ENCODE results near the gene ANKRD2.
A peak's percentile ranks its signal among the peaks of the same experiment; 100 is the strongest.
"Not testable (repeated sequence)": the region's sequence is repeated elsewhere in the genome, so short reads cannot be mapped to it uniquely, and the experiment has no call there.

The ANKRD2 gene

GRCh38 chr10:97547271-97547600 lies 25.3 kb upstream of the ANKRD2 start:
- no peak for DNase-seq

DNA sequence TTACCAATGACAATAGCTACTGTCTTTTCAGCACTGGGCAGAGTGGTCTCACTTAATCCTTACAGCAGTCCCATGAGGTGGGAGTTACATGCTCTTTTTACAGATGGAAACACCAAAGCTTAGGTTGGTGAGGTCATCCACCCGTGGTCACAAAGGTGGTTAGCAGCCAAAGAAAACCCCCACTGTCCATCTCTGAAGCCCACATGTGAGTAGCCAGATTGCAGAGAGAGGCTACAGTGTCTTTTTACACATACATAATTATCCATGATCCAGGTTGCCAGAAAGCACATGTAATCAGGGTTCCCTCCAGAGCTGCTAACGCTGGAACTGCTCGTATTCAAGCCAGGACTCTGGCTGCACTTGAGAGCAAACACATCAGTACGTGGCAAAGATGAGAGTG lies 24.6 kb upstream of the ANKRD2 start:
- DNase-seq, result no peak

- no peak for DNase-seq
These were observed 23.6 kb upstream of the ANKRD2 start for GRCh38 chr10:97548828-97549455.

- DNase-seq, result no peak
These were observed 22.8 kb upstream of the ANKRD2 start for GRCh38 chr10:97549587-97550322.

DNA sequence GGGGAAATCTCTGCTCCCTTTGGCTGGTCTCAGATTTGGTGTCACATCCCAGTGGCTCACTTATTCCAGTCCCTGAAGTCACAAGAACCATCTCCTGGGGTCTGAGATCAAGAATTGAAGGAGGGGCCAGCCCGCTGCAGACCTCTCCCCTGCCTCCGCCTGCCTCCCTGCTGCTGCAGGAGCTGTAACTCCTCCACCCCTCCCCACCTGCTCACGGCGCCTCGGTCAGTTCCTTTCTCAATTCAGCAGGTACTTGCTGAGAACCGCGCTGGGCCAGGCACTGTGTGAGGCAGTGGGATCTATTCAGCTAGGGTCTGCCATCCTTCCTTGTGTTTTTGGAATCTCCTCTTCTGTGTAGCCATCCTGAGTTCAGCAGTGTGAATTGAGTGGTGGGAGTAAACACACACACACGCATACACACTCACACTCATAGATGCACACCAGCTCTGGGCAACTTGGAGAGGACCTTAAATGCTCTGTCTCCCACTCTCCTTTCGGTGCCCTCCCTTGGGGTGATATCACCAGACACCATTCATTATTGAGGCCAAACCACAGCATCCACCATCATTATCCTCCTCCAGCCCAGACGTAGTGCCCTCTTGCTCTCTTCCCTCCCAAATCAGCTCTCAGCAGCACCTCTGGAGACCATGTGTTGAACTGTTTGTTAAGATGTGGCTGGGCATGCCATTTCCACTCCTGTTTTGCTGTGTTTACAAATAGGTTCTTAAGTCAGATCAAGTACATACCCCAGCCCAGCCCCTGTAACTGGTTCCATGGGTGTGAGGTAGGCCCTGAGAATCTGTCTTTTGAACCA lies 22.0 kb upstream of the ANKRD2 start:
- DNase-seq, result no peak

- no peak for DNase-seq
These were observed 21.3 kb upstream of the ANKRD2 start for GRCh38 chr10:97551271-97551670.

DNA sequence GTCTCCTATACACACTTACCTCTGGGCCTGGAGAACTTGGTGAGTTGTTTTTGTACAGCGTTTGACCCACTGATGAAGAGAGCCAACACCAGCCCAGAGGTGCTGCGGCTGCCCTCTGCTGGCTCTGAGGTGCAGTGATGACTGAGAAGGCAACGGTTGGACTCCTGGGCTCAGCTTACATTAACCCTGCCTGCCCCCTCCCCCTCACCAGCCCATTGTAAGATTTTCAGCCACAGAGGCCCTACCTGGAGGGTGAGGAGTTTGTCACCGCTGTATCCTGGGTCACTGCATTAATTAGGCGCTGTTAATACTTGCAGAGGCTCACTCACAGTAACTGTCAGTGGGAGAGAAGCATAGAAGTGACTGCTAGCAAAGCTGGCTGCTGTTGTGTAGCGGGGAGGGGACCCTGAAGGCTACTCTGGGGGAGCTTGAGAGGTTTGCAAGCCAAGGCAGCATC lies 19.0 kb upstream of the ANKRD2 start:
- DNase-seq, result peak; percentile 45

GRCh38 chr10:97554336-97554735 lies 18.2 kb upstream of the ANKRD2 start:
- not testable (repeated sequence) for DNase-seq

- not testable (repeated sequence) for DNase-seq
These were observed 17.0 kb upstream of the ANKRD2 start for GRCh38 chr10:97555541-97555940.

DNA sequence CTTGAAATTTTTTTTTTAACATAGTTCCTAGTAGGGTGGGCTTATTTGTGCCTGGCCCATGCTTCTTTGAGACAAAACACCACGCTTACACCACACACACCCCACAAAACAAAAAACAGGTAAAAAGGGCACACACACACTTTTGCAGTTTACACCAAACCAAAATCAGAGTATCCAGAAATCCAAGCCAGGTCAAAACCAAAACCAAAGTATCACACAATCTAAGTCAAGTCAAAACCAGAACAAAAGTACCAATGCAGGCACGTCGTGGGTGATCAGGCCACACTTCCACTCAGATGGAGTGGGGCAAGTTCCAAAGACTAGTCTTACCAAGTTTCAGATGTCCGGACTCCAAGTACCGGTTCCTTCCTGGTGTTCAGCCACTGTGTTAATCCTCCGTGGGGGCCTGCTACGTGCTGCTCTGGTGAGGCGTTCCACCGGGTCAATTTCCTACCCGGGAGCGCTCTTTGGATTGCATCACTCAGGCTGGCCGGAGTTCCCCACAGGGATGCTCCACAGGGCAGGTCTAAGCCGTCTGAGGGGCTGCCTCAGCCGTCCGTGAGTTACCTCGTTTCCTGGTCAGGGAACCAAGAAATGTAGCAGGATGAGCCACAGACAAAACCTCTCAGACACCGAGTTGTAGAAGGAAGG lies 11.7 kb upstream of the ANKRD2 start:
- DNase-seq, result not testable (repeated sequence)

DNA sequence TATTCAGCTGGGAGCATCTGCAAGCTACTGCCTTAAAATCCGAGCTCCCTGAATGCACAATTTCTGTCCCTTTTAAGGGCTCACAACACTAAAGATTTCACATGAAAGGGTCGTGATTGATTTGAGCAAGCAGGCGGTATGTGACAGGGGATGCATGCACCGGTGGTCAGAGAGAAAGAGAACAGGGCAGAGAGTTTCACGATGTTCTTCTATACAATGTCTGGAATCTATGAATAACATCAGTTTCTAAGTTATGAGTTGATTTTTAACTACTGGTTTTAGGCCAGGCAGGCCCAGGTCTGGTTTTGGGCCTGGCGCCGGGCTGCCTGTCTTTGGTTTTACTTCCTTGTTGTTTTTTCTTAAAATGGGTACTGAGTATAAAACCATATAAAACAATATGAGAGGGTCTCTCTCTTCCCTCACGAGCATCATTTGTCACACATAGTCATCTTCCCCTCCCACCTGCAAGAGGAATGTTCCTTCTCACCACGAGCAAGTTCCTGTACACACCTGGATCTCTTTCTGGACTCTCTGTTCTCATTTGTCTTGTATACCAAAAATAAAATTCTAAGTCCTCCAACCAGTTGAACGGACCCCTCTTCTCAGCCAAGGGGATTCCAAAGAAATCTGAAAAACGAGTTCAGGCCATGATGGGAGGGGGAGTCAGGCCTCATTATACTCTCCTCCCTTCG lies 11.0 kb upstream of the ANKRD2 start:
- DNase-seq, result not testable (repeated sequence)

- not testable (repeated sequence) for DNase-seq
These were observed 10.2 kb upstream of the ANKRD2 start for GRCh38 chr10:97562329-97562728.

- no peak for DNase-seq
These were observed 9.2 kb upstream of the ANKRD2 start for GRCh38 chr10:97563337-97563736.

GRCh38 chr10:97564776-97565175 lies 7.8 kb upstream of the ANKRD2 start:
- DNase-seq, result no peak

GRCh38 chr10:97566336-97566996 lies 6.1 kb upstream of the ANKRD2 start:
- DNase-seq, result no peak

DNA sequence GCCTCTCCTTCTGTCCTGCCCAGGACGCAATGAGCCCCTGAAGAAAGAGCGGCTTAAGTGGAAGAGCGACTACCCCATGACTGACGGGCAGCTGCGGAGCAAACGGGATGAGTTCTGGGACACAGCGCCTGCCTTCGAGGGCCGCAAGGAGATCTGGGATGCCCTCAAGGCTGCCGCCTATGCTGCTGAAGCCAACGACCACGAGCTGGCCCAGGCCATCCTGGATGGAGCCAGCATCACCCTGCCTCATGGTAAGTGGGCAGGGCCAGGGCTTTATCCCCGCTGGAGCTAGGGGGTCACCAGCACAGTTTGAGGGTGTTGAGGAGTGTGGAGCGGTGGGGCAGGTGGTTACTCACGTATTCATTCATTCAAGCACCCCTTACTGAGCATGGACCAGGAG lies 4.7 kb upstream of the ANKRD2 start:
- no peak for DNase-seq

GRCh38 chr10:97570146-97570788 lies 2.3 kb upstream of the ANKRD2 start:
- no peak for DNase-seq

DNA sequence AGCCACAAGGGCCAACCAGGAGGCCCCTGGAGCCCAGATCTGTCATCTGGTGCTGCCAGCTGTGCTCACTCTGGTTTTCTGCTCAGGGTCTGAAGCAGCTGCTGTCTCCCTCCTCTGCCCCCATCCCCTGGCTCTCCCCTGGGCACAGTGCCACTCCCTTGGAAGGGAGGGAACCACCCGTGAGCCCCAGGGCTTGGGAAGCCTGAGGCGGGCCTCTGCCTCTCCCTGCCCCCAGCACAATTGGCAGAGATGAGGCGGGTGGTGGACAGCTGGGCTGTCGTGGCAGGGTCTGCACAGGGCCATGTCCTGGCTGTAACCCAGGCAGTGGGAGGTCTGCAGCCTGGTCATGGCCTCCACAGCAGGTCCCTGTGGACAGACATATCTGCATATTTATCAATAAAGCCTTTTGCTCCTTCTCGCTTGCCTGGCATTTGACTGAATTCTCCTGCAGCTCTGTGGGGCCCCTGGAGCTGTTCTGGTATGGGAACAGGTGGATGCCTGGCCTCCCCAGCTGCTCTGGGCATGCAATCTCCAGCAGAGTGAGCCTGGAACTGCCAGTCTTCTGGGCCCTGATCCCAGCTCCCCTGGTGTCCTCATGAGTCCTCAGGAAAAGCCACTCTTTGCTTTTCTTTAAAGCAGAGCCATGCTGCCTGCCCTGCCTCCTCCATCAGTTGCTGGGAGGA lies 1.6 kb upstream of the ANKRD2 start:
- DNase-seq, result no peak

DNA sequence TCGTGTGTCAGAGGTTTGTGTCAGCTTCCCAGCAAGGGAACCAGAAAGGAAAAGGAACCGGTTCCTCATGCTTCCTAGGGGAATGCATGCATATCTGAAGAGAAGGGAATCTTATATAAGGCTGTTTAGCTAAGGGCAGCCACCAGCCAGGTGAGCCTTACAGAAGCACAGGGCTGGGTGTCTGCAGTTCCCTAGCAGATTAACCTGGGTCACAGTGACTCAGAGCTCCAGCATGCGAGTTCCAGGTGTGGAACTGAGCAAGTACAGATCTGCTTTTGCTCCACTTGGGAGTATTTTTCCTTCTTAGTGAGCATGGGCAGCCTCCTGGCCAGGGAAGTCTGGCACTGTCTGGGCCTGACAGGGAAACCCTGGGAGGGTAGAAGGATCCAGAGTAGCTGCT lies 957 bp upstream of the ANKRD2 start:
- DNase-seq, result no peak

DNA sequence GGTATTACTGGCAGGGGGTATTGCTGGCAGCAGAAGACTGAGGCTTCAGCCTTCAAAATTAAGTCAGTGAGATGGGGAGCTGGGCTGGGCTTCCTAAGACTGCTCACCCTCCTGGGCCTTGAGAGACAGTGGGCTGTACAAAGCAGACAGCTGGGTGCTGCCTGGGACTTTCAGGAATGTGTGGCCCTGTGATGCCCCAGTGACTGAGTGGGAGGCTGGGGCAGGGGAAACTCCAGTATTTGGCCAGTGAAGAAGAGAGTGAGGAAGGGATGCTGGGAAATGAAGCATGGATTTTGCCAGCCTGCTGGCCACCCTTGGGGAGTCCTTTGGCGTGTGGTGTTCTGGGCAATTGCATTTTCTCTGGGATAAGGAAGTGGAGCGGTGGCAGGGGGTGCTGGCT lies 442 bp downstream of the ANKRD2 start:
- no peak for DNase-seq

DNA sequence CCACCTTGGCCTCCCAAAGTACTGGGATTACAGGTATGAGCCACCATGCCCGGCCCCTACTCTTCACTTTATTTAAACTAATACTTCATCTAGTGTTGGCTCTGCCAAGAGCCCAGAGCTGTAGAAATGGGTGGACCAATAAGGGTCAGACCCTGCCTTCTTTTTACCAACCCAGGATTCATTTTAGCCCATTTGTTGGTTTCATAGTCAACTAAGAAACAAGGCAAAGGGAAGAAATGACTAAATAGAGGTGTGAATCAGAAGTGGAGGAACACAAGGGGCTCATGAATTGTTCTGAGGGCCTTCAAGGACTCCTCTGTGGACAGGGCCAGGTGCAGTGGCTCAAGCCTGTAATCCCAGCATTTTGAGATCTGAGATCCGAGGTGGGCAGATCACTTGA lies 1.1 kb downstream of the ANKRD2 start:
- DNase-seq, result no peak

Measured in activated T-cell treated with anti-CD3 and anti-CD28 coated beads for 4 hours (primary cell).